Measurements from ENCODE around the gene STARD13.

The STARD13 gene

DNA sequence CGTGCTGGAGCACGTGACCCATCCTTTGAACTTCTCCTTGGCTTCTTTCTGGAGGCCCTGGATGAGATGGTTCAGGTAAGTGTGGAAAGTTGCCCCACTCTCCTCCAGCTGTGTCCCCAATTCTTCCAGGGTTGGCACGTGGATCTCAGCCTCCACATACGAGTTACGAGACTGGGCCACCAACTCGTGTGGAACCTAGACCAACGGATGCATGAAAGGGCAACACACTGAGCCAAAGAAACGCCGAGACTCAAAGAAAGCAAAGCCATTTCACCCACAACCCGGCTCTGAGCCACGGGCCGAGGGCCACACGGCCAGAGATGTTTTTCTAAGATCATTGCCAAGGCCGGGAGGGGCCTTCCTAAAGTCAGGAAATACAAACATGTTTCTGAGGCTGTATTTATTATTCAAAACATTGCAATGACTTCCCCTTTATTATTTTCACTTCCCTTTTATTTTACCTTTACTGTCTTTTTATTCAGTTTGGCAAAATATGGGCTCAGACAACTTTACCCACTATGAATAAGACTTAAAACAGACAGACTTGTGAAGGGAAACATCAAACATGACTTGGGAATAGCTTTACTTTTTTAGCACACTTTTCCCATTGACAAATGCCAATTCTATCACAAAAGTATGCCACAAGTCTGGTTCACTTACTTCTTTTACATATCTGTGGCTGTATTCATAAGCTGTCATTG, 174.7 kb downstream of the STARD13 start:
- DNase-seq = no peak

DNA sequence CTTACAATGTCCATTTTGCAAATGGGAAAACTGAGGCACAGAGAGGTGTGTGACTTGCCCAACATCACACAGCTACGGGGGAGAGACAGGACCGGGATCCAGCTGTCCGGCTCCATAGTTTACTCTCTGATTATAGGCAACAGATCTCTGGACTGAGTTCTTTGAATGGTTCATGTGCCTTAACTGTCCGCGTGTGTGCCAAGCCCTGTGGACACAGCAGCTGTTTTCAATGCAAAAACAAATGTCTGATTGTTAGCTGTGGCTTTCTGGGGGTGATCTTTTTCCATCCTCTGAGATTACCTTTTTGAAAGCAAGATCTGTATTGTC, 175.2 kb downstream of the STARD13 start:
- no peak for DNase-seq

DNA sequence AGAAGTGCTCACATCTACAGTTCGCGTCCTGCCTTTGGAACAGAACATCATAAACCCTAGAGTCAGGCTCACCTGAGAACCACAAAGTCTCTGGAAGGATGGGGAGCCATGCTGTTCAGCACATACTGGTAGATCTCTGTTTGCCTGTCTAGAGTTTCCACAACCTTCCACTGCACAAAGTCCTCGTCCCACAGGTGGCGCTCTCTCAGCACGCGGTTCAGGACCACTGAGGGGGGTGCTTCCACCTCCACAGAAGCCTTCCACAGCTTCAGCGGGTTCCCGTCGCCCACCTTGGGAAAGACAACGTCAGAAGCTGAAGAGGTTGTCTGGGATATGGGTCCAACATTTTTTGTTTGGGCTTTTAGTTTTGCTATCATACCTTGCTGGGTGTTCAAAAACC, 175.8 kb downstream of the STARD13 start:
- no peak for DNase-seq

DNA sequence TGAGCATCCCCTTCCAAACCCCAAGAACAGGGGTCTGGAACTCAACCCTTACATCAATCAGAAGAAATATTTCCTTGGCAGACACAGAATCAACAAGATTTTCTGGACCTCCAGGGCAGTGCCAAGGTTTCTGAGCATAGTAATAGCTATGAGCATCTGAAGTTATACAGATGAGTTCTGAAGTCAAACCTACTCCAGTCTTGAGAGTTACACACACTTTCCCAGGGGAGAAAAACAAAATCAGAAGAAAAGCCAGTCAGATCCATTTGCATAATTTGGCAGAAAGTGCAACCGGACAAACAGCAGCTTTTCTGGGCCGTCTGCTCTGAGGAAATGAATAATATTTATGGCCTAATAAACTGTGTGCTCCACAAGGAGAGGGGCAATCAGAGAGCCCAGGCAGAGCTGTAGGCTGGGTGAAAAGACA, 176.3 kb downstream of the STARD13 start:
- DNase-seq = no peak

DNA sequence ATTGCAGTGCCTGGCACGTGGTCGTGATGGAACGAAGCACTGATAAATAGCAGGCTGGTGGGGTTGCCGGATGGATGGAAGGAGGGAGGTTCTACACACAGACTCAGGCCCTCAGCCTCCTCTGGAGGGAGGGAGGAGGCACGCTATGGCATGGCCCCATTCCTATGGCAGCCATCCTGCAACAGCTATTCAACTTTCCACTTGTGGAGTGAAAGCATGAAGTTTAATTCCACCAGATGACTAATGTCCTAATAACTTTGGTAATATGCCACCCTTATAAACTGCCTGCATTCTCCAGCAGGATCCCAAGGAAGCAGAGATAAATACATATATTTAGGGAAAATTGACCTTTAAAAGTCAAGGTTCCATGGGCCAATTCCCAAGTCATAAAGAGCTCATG, 176.9 kb downstream of the STARD13 start:
- no peak for DNase-seq

DNA sequence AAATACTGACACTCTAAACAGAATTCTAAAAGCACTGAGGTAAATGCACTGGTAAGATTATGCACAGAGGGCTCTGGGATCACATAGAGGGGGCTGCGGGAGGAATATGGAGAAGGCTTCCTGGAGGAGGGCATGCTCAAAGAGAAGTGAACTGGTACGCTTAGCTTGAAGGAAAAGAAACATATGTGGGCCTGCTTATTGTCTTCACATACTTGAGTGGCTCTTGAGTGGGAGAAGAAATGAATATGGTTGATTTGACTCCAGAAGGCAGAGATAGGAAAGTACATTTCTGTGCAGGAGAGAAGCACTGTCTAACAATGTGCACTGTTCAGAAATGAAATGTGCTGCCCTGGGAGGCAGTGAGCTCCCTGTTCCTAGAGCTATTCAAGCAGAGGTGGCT, 178.2 kb downstream of the STARD13 start:
- DNase-seq = no peak

DNA sequence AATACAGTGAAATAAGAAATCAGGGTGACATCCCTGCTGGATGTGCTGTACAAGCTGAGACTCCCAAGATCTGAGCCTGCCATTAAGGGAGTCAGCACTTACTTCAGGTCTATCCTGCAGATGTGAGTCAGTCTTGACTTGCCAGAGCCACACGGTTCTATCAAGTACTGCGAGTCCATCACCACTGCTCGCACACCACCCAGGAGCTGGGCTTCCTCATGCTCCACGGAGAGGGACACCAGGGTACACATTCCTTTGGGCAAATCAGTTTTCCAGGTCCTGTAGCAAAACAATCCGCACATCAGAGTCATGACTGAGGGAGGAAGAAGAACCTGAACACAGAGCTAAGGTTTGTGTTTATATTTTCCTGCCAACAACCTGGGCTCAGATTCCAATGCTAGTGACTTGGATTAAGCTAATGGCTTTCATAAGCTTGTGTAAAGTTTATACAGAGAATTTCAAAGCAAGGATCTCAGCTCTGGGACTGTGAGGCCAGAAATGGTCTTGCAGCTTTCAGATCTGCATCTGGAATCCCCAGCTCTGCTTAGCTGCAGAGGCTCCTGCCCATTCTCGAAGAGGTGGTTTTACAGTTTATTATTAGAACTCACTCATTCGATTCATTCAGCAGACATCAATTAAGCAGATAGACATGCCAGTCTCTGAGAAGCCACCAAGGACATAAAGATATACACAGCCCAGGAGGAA, 178.7 kb downstream of the STARD13 start:
- DNase-seq = no peak

DNA sequence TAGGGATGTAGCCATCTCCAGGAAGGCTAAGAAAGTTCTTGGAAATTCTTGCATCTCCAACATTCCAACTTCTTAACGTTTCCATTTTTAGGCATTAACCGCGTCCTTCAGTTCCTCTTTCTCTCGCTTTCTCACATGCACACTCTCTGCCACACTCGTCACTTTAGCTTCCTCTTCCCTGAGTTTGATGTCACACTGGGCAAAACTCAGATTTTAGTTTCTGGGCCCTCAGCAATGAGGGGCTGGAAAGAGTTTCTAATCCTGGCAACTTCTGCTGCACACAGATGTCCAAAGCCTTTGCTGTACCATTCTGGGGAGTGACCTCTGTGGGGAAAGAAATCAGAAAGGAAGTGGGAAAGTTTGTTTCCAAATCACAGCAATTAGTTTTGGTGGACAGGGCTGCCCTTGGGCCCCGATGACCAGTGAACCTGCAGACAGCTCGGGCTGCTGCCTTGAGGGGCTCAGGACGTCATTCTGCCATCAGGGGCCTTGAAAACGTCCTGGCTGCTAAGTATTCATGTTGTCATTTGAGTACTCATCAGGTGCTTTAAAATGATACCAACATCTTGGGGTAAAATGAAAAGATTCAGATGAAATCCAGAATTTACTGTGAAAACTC, 180.1 kb downstream of the STARD13 start:
- no peak for DNase-seq

DNA sequence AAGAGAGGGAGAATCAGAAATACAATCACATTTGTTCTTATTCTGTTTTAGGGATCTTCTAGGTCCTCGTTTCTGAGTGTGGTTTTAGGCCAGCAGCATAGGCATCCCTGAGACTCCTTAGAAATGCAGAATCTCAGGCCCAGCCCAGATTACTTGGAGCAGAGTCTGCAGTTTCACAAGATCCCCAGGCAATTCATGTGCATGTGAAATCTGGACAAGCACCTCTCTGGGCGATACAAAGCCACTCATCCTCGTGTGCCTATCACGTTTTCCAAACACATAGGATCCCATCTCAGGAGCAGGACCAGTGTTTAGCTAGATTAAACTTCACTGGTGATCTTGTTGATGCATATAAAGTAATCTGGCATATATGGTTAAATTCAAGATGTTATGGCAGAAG, 182.1 kb downstream of the STARD13 start:
- DNase-seq = no peak

DNA sequence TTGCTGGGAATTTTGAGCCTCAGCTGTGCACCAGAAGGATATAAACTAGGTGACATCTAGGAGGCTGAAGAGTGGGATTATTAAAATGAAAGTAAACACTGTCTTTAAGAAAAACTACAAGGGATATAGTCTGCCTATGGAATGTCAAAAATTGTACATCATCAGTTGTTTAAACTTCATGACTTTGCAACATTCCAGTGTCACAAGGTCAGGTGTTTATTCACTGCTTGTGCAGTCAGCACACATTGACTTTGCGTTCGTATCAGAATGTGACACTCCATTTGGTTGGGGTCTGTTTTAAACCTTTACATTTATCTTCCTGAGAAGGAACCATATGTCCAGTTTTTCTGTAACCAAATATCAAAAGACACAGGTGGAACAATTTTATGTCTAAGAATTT, 183.7 kb downstream of the STARD13 start:
- DNase-seq = no peak

DNA sequence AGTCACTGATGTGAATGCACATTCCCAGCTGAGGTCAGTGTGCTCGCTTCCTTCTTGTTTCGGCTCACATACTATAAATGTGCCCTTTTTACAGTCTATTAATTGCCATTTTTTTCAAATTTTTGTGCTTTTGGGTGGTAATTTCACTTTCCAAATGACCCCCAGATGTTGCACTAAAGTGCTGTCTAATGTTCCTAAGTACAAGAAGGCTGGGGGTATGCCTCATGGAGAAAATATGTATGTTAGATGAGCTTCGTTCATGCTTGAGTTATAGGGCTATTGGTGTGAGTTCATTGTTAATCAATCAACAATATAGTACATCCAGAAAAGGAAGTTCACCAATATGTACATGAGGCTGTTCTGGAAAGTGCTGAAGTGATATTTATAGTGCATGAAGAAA, 184.7 kb downstream of the STARD13 start:
- DNase-seq = no peak

DNA sequence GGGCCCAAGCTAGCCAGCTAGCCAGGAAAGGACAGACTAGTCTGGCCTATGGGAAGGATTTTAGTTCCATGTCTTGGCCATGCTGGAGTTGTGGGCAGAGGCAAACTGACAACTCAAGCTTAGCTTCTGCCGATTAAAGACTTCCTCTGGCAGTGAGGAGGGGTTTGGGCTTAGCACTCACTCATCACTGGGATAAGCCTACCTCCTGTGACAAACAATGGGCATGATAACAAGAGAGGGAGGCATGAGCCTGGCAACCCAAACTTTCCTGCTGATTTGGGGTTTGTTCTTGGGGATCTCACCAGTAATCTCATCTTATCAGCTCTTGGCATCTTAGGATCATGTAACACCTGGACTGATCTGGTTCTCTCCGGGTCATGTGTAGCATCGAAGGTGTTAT, 185.7 kb downstream of the STARD13 start:
- no peak for DNase-seq

DNA sequence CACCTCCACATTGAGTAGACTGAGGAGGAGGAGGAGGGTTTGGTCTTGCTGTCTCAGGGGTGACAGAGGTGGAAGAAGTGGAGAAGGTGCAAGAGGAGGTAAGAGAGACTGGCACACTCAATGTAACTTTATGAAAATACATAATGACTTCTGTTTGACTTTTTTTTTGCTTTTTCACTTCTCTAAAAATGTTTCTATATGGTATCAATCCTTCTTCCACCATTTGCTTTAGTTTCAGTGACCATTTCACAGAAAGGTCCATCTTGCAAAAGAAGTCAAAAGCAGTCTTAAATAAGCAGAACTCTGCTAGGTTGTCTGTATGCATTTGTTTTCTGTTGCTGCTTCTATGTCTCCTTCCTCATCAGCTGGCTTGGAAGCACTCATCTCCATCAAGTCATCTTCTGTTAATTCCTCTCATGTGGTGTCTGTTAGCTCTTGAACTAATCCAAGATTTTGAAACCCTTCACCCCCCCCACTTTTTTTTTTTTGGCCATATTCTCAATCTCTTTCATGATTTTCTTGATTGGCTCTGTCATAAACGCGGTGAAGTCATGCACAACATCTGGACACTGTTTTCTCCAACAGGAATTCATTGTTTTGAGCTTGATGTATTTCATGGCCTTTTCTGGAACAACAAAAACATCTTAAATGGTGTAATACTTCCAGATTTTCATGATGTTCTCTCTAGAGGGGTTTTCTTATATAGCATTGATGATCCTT, 188.5 kb downstream of the STARD13 start:
- DNase-seq = no peak

DNA sequence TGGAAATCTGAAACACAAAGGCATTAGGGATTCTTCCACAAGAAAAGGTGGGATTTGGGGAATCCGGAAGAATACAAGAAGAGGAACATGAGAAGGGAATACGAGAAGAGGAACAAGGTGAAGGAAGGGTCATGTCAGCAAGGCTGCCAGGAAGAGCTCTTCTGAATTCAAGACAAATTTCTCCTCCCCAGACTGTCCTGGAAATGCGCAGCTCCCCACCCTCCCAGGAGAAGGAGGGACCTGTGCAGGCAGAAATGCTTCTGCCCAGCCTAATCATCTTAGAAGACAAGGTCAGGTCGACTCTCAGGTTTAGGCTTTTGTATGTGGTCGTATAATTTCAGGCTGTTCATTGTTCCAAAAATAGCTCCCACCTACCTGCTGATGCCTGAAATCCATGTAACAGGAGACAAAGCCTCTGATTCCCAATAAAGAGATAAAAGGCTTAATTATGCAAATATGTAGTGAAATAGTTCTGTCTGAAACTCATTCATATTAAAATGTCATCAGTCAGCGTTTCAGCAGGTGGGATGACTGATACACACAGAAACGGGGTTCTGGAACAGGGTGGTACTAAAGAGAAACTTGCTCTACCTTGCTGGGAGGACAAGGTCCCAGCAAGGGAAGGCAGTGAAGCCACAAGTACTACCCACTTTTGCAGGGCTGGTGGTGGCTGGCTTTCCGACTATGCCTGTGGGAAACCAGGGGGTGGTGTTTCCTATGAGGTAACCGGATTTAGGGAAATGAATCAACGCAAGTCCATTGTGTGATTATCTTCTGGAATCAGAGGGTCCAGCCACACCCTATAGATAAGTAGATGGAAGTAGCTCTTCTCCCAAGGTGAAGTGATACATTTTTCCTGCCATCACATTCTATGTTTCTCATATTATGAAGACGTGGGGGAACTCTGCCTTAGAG, 193.2 kb downstream of the STARD13 start:
- DNase-seq = no peak

DNA sequence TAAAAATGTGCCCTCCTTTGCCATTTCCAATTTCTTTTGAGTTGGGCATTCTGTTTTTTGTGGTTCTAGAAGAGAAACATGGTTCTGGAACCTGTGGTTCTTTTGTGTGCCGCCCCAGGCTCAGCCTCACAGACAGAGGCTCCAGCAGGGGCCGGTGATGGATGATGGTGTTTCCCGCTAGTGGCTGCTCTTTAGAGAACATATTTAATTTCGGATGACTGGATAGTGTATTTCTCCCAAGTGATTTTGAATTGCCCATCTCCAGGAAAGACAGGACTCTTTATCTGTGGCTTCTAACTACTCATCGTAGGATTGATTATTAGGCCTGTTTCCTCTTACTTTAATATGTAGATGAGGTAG, 194.2 kb downstream of the STARD13 start:
- no peak for DNase-seq

DNA sequence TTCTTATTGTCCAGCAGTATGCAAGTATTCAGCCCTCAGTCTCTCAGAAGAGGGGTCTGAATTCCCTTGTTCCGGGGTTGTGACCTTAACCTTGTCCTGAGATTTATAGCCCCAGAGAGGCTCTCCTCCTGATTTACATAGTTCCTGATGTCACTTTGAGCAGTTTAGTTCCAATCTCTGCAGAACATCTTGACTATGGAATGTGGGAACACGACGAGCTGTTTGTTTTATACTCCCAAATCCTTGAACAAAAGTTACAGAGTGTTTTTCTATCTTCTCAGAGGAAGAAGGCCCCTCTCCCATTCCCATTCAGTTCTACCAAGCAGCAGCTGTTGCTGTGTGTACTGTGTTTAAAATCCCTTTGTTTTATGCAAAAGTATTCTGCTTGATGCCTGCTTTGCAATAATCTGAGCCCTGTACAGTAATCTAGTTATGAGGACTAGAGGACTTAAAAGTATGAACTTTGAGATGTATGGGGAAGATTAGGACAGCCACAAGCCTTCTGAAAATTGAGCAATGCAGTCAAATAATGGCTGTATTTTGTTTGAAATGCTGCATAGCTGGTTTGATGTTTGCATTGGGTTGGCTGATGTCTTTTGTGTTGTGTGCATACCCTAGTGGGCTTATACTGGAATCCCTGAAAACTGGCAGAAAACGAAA, 194.7 kb downstream of the STARD13 start:
- no peak for DNase-seq

DNA sequence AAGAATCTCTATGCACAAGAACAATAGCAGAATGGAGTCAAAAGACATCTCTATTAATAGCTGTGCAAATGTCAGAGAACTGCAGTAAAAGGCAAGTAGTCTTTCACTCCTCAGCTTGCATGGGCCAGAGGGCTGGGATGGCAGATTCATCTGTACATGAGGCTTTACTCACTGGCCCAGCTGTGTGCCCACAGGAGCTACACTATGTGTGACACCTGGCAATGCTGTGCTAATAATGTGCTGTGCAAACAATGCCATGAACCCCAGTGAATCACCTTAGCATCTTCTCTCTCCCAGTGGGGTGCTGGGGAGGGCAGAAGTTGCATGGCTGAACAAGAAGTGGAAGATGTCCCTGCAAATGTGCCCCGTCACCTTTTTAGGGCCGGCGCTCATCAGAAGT, 196.2 kb downstream of the STARD13 start:
- DNase-seq = no peak

DNA sequence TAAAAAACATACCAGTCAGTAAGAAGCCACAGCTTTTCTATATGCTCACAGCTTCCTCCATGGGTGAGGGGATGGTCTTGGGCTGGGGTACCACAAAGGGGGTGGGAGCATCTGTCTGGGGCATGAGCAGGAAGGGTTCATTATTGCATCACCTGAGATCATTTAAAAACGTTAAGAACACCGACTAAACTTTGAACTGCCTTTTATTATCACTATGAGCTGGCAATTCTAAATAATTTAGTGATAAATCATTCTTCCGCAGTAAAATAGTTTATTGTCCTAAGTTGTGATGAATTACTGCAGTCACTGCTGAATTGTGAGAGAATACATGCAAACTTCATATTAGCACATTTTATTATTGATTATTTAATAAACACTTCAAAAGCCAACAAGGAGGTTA, 197.8 kb downstream of the STARD13 start:
- no peak for DNase-seq

DNA sequence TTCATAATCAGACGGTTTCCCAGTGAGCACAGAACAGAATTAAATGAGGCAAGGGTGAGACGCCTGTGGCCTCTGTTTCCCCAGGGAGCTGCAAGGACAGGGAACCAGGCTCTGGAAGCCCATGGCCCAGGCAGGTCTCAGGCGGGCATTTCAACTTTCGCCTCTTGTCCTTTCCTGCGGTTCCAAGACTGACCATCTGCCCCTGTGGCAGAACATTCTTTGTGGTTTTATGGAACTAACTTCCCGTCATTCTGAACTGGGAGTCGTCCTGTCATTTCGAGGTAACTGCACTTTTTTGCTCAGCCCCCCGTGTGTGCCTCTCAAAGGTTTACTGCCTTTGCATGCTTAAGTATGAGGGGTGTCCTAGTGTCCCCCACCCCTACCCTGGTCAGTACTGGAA, 198.5 kb downstream of the STARD13 start:
- no peak for DNase-seq

DNA sequence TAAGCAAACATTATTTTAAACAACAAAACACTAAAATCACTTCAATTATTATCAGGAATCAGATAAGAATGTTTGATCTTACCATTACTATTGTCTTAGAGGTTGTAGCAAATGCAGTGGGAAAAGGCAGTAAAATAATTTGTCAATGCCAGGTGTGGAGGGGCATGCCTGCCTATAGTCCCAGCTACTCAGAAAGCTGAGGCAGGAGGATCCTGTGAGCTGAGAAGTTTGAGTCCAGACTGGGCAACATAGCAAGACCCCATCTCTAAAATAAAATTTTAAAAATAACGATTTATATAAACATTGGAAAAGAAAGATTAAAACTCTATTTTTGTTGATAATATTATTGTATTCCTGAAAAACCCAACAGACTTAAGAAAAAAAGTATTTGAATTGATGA, 202.5 kb downstream of the STARD13 start:
- no peak for DNase-seq

DNA sequence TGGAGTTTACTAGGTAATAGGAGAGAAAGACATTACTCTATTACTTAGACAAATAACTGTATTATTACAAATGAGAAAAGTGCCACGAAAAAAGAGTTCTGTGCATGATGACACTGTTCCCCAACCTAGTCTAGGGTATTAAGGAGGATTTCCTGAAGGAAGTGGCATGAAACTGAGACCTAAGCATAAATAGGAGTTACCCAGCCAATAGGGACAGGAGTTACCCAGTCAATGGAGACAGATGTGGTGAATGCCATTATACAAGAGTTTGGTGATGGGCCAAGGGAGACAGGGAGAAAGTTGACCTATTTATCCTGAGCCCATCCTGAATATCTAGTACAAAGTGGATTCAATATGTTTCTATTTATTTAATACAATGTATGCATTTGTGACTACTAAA, 203.9 kb downstream of the STARD13 start:
- no peak for DNase-seq

DNA sequence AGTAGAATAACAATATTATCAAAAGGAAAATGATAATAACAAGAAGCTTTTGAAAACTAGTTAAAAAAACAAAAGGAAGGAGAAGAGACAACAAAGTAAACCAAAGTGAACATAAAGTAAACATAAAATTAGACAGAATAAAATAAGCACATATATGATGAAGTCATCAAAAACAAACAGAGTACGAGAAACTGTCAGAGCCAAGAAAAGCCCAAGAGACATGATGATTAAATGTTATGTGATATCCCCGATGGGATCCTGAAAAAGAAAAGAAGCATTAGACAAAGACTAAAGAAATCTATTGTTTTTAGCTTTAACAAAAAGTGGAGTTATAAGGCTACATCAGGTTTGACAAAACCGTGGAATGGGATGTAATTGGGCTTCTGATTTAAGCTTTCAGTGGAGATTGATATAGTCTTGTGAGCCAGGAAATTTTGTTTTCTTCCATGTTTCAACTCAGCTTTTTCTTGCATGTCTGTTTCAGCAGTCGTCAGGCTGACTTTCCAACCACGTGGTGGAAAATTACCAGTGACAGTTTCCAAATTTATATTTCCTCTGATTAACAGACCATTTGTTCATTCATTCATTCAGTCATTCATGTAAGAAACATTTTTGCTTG, 204.5 kb downstream of the STARD13 start:
- DNase-seq = no peak
